ENCODE data around the gene MCL1.

Gene MCL1

DNA sequence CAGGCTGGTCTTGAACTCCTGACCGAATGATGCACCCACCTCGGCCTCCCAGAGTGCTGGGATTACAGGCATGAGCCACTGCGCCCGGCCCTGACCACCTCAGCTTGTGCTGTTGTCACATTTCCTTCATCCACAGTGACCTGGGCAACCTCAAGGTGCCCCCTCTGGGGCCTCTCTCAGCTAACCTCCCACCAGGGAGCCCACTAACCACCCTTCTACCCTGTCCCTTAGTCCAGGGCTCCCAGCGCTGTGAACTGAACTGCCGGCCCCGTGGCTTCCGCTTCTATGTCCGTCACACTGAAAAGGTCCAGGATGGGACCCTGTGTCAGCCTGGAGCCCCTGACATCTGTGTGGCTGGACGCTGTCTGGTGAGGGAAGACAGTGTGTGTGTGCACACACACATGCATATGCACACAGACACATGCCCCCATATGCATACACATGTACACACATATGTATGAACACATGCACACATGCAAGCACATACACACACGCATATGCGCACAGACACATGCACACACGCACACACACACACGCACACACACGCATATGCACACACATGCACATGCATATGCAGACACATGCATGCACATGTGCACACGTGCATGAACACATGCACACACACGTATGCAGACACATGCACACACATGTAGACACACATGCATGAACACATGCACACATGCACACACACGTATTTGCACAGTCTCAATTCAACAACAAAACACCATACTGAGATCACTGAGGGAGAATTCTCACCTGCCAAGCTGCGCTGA, 24.0 kb downstream of the MCL1 start:
- Histone ChIP-seq H2AFZ (ENCODE audit: low read depth, low read length, severe bottlenecking) (no peak overlapping the region), H3K4me2 (ENCODE audit: low read depth, low read length, poor library complexity, severe bottlenecking) (no peak overlapping the region), H3K9ac (ENCODE audit: low read length) (no peak overlapping the region), H3K9me3 (ENCODE audit: insufficient read depth, low read length) (no peaks in the 10 kb centered on the region), H3F3A (ENCODE audit: insufficient read depth) (peaks cover 3% of the 10 kb centered on the region), H3K27me3 (ENCODE audit: low read length) (no peaks in the 10 kb centered on the region), H4K20me1 (ENCODE audit: low read depth, low read length) (no peaks in the 10 kb centered on the region), H3K79me2 (ENCODE audit: insufficient read depth, low read length) (no peaks in the 10 kb centered on the region), H3K9me2 (replicated peaks; ENCODE audit: insufficient read depth, low read length) (no peaks in the 10 kb centered on the region), H3K4me3 (ENCODE audit: insufficient read depth, low read length, poor library complexity, severe bottlenecking) (no peak overlapping the region), H3K27ac (ENCODE audit: low read depth, low read length) (no peak overlapping the region), H3K36me3 (ENCODE audit: low read length) (no peaks in the 10 kb centered on the region)
- TF ChIP-seq, protein P1, sequence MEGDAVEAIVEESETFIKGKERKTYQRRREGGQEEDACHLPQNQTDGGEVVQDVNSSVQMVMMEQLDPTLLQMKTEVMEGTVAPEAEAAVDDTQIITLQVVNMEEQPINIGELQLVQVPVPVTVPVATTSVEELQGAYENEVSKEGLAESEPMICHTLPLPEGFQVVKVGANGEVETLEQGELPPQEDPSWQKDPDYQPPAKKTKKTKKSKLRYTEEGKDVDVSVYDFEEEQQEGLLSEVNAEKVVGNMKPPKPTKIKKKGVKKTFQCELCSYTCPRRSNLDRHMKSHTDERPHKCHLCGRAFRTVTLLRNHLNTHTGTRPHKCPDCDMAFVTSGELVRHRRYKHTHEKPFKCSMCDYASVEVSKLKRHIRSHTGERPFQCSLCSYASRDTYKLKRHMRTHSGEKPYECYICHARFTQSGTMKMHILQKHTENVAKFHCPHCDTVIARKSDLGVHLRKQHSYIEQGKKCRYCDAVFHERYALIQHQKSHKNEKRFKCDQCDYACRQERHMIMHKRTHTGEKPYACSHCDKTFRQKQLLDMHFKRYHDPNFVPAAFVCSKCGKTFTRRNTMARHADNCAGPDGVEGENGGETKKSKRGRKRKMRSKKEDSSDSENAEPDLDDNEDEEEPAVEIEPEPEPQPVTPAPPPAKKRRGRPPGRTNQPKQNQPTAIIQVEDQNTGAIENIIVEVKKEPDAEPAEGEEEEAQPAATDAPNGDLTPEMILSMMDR (IDR thresholded peaks at IDR 0.05; ENCODE audit: insufficient read depth, low read length, poor library complexity, severe bottlenecking) = no peak
- no peak for TF ChIP-seq EZH2phosphoT487 (conservative IDR thresholded peaks at IDR 0.05; ENCODE audit: low read length)

DNA sequence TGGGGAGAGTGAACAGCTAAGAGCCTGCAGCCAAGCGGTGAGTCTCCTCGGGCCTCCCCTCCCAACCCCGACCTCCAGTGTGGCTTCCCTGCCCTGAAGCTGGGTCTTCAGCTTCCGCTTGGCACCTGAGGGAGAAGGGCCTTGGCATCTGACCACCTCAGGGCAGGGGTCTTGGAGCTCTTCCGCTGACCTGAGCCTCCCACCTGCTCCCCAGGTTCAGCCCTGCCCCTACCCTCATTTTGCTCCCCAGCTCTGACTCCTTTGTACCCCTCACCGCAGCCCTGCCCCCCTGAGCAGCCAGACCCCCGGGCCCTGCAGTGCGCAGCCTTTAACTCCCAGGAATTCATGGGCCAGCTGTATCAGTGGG, 25.3 kb downstream of the MCL1 start:
- Histone ChIP-seq H3K9me3 (ENCODE audit: insufficient read depth, low read length) (no peaks in the 10 kb centered on the region), H3K9ac (ENCODE audit: low read length) (no peak overlapping the region), H4K20me1 (ENCODE audit: low read depth, low read length) (no peaks in the 10 kb centered on the region), H3K36me3 (ENCODE audit: low read length) (no peaks in the 10 kb centered on the region), H3K27me3 (ENCODE audit: low read length) (no peaks in the 10 kb centered on the region), H2AFZ (ENCODE audit: low read depth, low read length, severe bottlenecking) (no peak overlapping the region), H3F3A (ENCODE audit: insufficient read depth) (no peaks in the 10 kb centered on the region), H3K4me2 (ENCODE audit: low read depth, low read length, poor library complexity, severe bottlenecking) (no peak overlapping the region), H3K9me2 (replicated peaks; ENCODE audit: insufficient read depth, low read length) (no peaks in the 10 kb centered on the region), H3K79me2 (ENCODE audit: insufficient read depth, low read length) (no peaks in the 10 kb centered on the region), H3K27ac (ENCODE audit: low read depth, low read length) (no peak overlapping the region), H3K4me3 (ENCODE audit: insufficient read depth, low read length, poor library complexity, severe bottlenecking) (no peak overlapping the region)
- TF ChIP-seq EZH2phosphoT487 (conservative IDR thresholded peaks at IDR 0.05; ENCODE audit: low read length) = no peak

DNA sequence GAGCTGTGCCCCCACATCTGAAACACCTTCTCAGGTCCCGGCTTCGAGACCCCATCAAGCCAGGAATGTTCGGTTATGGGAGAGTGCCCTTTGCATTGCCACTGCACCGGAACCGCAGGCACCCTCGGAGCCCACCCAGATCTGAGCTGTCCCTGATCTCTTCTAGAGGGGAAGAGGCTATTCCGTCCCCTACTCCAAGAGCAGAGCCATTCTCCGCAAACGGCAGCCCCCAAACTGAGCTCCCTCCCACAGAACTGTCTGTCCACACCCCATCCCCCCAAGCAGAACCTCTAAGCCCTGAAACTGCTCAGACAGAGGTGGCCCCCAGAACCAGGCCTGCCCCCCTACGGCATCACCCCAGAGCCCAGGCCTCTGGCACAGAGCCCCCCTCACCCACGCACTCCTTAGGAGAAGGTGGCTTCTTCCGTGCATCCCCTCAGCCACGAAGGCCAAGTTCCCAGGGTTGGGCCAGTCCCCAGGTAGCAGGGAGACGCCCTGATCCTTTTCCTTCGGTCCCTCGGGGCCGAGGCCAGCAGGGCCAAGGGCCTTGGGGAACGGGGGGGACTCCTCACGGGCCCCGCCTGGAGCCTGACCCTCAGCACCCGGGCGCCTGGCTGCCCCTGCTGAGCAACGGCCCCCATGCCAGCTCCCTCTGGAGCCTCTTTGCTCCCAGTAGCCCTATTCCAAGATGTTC, 25.9 kb downstream of the MCL1 start:
- Histone ChIP-seq H3K9me3 (ENCODE audit: insufficient read depth, low read length) (no peaks in the 10 kb centered on the region), H2AFZ (ENCODE audit: low read depth, low read length, severe bottlenecking) (no peak overlapping the region), H3F3A (ENCODE audit: insufficient read depth) (no peaks in the 10 kb centered on the region), H3K27ac (ENCODE audit: low read depth, low read length) (no peak overlapping the region), H3K27me3 (ENCODE audit: low read length) (no peaks in the 10 kb centered on the region), H3K36me3 (ENCODE audit: low read length) (no peaks in the 10 kb centered on the region), H3K9me2 (replicated peaks; ENCODE audit: insufficient read depth, low read length) (no peaks in the 10 kb centered on the region), H4K20me1 (ENCODE audit: low read depth, low read length) (no peaks in the 10 kb centered on the region), H3K4me2 (ENCODE audit: low read depth, low read length, poor library complexity, severe bottlenecking) (no peak overlapping the region), H3K4me3 (ENCODE audit: insufficient read depth, low read length, poor library complexity, severe bottlenecking) (no peak overlapping the region), H3K9ac (ENCODE audit: low read length) (no peak overlapping the region), H3K79me2 (ENCODE audit: insufficient read depth, low read length) (no peaks in the 10 kb centered on the region)
- TF ChIP-seq EZH2phosphoT487 (conservative IDR thresholded peaks at IDR 0.05; ENCODE audit: low read length) = no peak
- TF ChIP-seq, protein P1 (IDR thresholded peaks at IDR 0.05; ENCODE audit: insufficient read depth, low read length, poor library complexity, severe bottlenecking) = no peak

DNA sequence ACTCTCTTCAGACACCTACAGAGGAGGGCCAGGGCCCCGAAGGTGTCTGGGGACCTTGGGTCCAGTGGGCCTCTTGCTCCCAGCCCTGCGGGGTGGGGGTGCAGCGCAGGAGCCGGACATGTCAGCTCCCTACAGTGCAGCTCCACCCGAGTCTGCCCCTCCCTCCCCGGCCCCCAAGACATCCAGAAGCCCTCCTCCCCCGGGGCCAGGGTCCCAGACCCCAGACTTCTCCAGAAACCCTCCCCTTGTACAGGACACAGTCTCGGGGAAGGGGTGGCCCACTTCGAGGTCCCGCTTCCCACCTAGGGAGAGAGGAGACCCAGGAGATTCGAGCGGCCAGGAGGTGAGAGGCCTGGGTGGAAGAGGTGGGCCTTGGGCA, 26.5 kb downstream of the MCL1 start:
- Histone ChIP-seq H3K4me2 (ENCODE audit: low read depth, low read length, poor library complexity, severe bottlenecking) (no peak overlapping the region), H3K27ac (ENCODE audit: low read depth, low read length) (no peak overlapping the region)

More for the DNA sequence above, 26.5 kb downstream of the MCL1 start:
- H3K9me2 ChIP-seq (replicated peaks; ENCODE audit: insufficient read depth, low read length) = no peaks in the 10 kb centered on the region
- no peak overlapping the region for H3K9ac ChIP-seq (ENCODE audit: low read length)
- no peaks in the 10 kb centered on the region for H3K9me3 ChIP-seq (ENCODE audit: insufficient read depth, low read length)
- no peak overlapping the region for H3K4me3 ChIP-seq (ENCODE audit: insufficient read depth, low read length, poor library complexity, severe bottlenecking)
- H3K79me2 ChIP-seq (ENCODE audit: insufficient read depth, low read length) = no peaks in the 10 kb centered on the region
- H3K36me3 ChIP-seq (ENCODE audit: low read length) = no peaks in the 10 kb centered on the region
- H4K20me1 ChIP-seq (ENCODE audit: low read depth, low read length) = no peaks in the 10 kb centered on the region
- H3F3A ChIP-seq (ENCODE audit: insufficient read depth) = no peaks in the 10 kb centered on the region
- no peak overlapping the region for H2AFZ ChIP-seq (ENCODE audit: low read depth, low read length, severe bottlenecking)
- TF ChIP-seq EZH2phosphoT487 (conservative IDR thresholded peaks at IDR 0.05; ENCODE audit: low read length) = no peak
- TF ChIP-seq, protein P1 (IDR thresholded peaks at IDR 0.05; ENCODE audit: insufficient read depth, low read length, poor library complexity, severe bottlenecking) = no peak
- H3K27me3 ChIP-seq (ENCODE audit: low read length) = no peaks in the 10 kb centered on the region

All from SU-DHL-6 (cell line).